Suprapubic skin (tissue), 4 donors: ENCODE results near the gene MS4A15. TPM values are rescaled to one million over a fixed set of nuclear protein-coding genes. Genes with fewer than 3 reads are reported as not detected.

Experiments used
- DNase-seq, 2 donors: peaks; one replicate each; pipeline ENCODE4 v3.0.0-alpha.2; 2019; ENCODE audit warnings: low spot score in 2 of 2
- H3K27ac ChIP-seq: fragments of 200-600 bp; sonication (generic); one replicate; pipeline ENCODE4 v1.5.1; 2019
- H3K27me3 ChIP-seq: fragments of 200-600 bp; sonication (generic); one replicate; pipeline ENCODE4 v1.5.1; 2019
- H3K36me3 ChIP-seq: fragments of 200-600 bp; sonication (generic); one replicate; pipeline ENCODE4 v1.5.1; 2019
- H3K4me1 ChIP-seq: fragments of 200-600 bp; sonication (generic); one replicate; pipeline ENCODE4 v1.5.1; 2019
- H3K4me3 ChIP-seq: fragments of 200-600 bp; sonication (generic); one replicate; pipeline ENCODE4 v1.5.1; 2019; ENCODE audit warnings: mild to moderate bottlenecking
- H3K9me3 ChIP-seq: fragments of 200-600 bp; sonication (generic); one replicate; pipeline ENCODE4 v1.5.1; 2019
- CTCF ChIP-seq, 2 donors: fragments of 200-600 bp in 1 of 2; fragments of 450-650 bp in 1 of 2; sonication (generic) in 1 of 2; IDR thresholded peaks; one replicate each; pipeline ENCODE4 v1.5.1; 2016 to 2019; ENCODE audit warnings: antibody characterized with exemption in 2 of 2, mild to moderate bottlenecking in 1 of 2, moderate library complexity in 1 of 2
- EP300 ChIP-seq: sonication (generic); formaldehyde crosslinking; IDR thresholded peaks from one replicate; pipeline ENCODE4 v1.6.1; 2017; ENCODE audit warnings: antibody characterized with exemption
- POLR2A ChIP-seq, 2 donors: fragments of 450-650 bp; IDR thresholded peaks; one replicate each; pipeline ENCODE4 v1.6.1; 2017; ENCODE audit warnings: antibody characterized with exemption in 2 of 2, mild to moderate bottlenecking in 2 of 2, moderate library complexity in 2 of 2
- POLR2AphosphoS5 ChIP-seq, 3 donors: sonication (generic); formaldehyde crosslinking; IDR thresholded peaks; one replicate each; pipeline ENCODE4 v1.6.1; 2017; ENCODE audit warnings: antibody characterized with exemption in 3 of 3
- WGBS: methylation state at CpG from one replicate; pipeline ENCODE4 v1.1.5; 2018; 5-methylcytosine and 5-hydroxymethylcytosine counted together
- total RNA-seq, 4 donors: library from RNA; depleted of rRNA; stranded (reverse); fragments of >200 nt; gene quantifications; one replicate each; pipeline ENCODE4 v1.1.0, GENCODE V29; 2016

The MS4A15 gene
- total RNA-seq, 4 donors from 2014 or later: not detected

DNA sequence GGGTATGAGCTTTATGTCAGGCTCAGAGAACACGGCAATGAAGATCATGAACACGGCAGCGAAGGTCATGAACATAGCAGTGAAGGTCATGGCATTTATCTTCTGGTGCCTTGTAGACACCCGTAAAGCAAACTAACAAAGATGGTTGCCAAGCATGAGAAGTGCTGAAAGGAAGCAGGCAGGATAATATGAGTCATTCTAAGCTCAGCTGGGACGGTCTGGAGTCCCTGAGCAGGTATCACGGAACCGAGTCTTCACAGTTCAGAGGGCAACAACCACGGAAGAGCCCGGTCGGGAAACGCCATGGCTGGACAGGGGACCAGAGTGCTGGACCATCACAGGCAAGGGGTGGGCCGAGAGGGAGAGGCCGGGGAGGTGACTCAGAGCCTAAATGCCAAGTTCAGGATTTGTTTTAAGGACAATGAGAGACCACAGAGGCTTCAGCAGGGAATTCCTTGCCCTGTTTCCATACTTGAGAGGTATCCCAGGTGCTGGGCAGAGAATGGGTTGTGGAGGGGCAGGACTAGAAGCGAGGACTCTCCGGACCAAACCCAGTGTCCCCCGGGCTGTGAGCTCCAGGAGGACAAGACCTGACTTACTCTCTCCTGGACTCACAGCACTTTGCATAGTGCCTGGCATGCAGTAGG, 15.3 kb downstream of the MS4A15 start:
- WGBS: 73% methylated on average over 15 of the region's 16 CpGs
- peaks cover 6% of the 10 kb centered on the region for H3K27me3 ChIP-seq
- no peaks in the 10 kb centered on the region for H3K9me3 ChIP-seq
- peaks cover 4% of the 10 kb centered on the region for H3K4me1 ChIP-seq
- no peak overlapping the region for H3K27ac ChIP-seq
- H3K4me3 ChIP-seq: no peak overlapping the region
- no peak for DNase-seq
- TF ChIP-seq POLR2A (IDR thresholded peaks at IDR 0.05) (no peak), CTCF (IDR thresholded peaks at IDR 0.05) (no peak), EP300 (no peak), POLR2AphosphoS5 (IDR thresholded peaks at IDR 0.05) (no peak)
- no peaks in the 10 kb centered on the region for H3K36me3 ChIP-seq

DNA sequence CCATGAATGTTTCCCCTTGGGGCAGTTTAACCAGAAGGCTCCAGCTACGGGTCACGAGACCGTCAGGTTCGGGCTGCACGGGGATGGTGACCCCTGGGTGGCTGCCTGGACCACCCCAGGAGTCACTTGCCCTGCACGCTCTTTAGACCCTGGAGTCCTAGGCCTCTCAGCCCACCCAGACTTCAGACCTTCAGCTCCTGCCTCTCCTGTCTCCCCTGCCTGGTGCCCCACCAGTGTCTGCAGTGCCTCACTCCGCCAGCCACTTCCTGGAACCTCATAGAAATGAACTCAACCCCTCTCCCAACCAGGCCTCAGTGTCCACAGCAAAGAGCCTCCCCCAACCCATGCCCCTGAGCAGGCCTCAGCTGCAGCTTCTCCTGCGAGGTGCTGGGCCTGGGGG, 16.0 kb downstream of the MS4A15 start:
- no peaks in the 10 kb centered on the region for H3K9me3 ChIP-seq
- no peaks in the 10 kb centered on the region for H3K27me3 ChIP-seq
- H3K4me3 ChIP-seq: no peak overlapping the region
- no peak for DNase-seq
- no peak for TF ChIP-seq POLR2AphosphoS5 (IDR thresholded peaks at IDR 0.05)
- TF ChIP-seq EP300: no peak
- no peak for TF ChIP-seq POLR2A (IDR thresholded peaks at IDR 0.05)
- no peak for TF ChIP-seq CTCF (IDR thresholded peaks at IDR 0.05)
- peaks cover 4% of the 10 kb centered on the region for H3K4me1 ChIP-seq
- 60% methylated on average over 2 of the region's 8 CpGs for WGBS
- no peak overlapping the region for H3K27ac ChIP-seq
- no peaks in the 10 kb centered on the region for H3K36me3 ChIP-seq

DNA sequence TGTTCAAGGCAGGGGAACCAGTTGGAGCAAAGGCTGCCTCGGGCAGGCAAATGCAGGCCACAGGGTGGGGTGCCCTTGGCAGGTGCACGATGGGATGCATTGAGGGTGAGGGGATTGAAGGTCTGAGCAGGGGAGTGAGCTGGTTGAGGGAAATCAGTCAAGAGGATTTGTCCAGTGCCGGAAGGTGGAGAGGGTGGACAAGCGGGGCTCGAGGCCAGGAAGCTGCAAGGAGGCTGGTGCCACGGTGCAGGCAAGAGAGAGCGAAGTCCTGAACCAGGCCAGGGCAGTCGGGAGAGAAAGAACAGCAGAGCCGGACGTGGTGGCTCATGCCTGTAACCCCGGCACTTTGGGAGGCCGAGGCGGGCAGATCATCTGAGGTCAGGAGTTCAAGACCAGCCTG, 18.1 kb downstream of the MS4A15 start:
- H3K27me3 ChIP-seq: no peaks in the 10 kb centered on the region
- no peak for TF ChIP-seq EP300
- TF ChIP-seq CTCF (IDR thresholded peaks at IDR 0.05): no peak
- no peak for TF ChIP-seq POLR2A (IDR thresholded peaks at IDR 0.05)
- TF ChIP-seq POLR2AphosphoS5 (IDR thresholded peaks at IDR 0.05): no peak
- H3K36me3 ChIP-seq: no peaks in the 10 kb centered on the region
- no peak overlapping the region for H3K27ac ChIP-seq
- H3K9me3 ChIP-seq: no peaks in the 10 kb centered on the region
- H3K4me3 ChIP-seq: no peak overlapping the region
- no peak for DNase-seq
- 78% methylated on average over 13 of the region's 13 CpGs for WGBS
- H3K4me1 ChIP-seq: peaks cover 4% of the 10 kb centered on the region

GRCh38 chr11:60775420-60775961, 18.8 kb downstream of the MS4A15 start:
- peaks cover 4% of the 10 kb centered on the region for H3K4me1 ChIP-seq
- no peak overlapping the region for H3K4me3 ChIP-seq
- DNase-seq: peak in 1 of 2 donors; percentile 82
- no peaks in the 10 kb centered on the region for H3K36me3 ChIP-seq
- TF ChIP-seq POLR2AphosphoS5 (IDR thresholded peaks at IDR 0.05) (no peak), CTCF (IDR thresholded peaks at IDR 0.05) (peak; percentile 58 to 90)
- no peak overlapping the region for H3K27ac ChIP-seq
- no peaks in the 10 kb centered on the region for H3K9me3 ChIP-seq
- H3K27me3 ChIP-seq: no peaks in the 10 kb centered on the region
- 10% methylated on average over 15 of the region's 15 CpGs for WGBS

DNA sequence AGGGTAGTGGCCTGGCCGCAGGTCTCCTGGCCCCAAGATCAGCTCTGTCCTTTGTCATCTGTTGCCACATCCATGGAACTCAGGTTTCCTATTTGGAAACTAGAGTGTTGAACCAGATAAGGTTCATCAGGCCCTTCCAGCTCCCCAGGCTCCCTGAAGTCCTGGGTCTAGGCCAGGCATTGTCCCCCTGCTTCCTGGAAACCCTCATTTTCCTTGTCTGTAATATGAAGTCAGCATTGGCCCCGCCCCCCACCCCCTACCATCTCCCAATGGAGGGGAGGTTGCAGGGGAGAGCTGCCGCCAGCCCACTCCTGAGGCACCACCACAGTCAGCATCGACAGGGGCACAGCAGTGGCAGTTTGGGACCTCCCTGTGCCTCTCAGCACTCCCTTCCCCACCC, 19.5 kb downstream of the MS4A15 start:
- TF ChIP-seq POLR2A (IDR thresholded peaks at IDR 0.05): no peak
- TF ChIP-seq CTCF (IDR thresholded peaks at IDR 0.05): no peak
- no peak for TF ChIP-seq EP300
- no peak for TF ChIP-seq POLR2AphosphoS5 (IDR thresholded peaks at IDR 0.05)
- H3K27ac ChIP-seq: no peak overlapping the region
- no peak overlapping the region for H3K4me3 ChIP-seq
- peaks cover 4% of the 10 kb centered on the region for H3K4me1 ChIP-seq
- no peaks in the 10 kb centered on the region for H3K36me3 ChIP-seq
- no peaks in the 10 kb centered on the region for H3K9me3 ChIP-seq
- H3K27me3 ChIP-seq: no peaks in the 10 kb centered on the region
- DNase-seq: no peak
- 77% methylated on average over 4 of the region's 4 CpGs for WGBS
